ENCODE measurements around the gene AGAP1. TPM values are rescaled to one million over a fixed set of nuclear protein-coding genes. Genes with fewer than 3 reads are reported as not detected.

The AGAP1 gene
- total RNA-seq, 1 donor from 2014 or later = 54.7 TPM

DNA sequence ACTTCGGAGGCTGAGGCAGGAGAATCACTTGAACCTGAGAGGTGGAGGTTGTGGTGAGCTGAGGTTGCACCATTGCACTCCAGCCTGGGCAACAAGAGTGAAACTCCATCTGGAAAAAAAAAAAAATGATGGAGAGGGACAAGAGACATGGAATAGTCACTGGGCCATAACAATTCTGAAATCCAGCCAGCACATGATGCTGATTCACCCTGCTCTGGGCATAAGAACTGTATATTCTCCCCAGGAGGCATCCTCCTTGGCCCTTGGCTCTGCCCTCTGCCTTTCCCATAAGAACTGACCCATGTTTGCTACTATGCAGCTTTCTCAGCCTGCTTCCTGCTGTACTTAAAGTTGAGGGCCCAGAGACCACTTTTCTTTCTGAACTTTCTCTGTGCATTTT lies 376.7 kb downstream of the AGAP1 start:
- Mint-ChIP-seq H3K36me3 (ENCODE audit: low read depth) (peaks cover 30% of the 10 kb centered on the region), H3K4me3 (no peak overlapping the region), H3K27me3 (ENCODE audit: low read depth) (no peaks in the 10 kb centered on the region), H3K4me1 (peaks cover 24% of the 10 kb centered on the region), H3K27ac (ENCODE audit: unreplicated experiment) (no peak overlapping the region), H3K9me3 (no peaks in the 10 kb centered on the region)
- DNase-seq (ENCODE audit: low read depth, low spot score) = no peak
- TF ChIP-seq, protein P1, sequence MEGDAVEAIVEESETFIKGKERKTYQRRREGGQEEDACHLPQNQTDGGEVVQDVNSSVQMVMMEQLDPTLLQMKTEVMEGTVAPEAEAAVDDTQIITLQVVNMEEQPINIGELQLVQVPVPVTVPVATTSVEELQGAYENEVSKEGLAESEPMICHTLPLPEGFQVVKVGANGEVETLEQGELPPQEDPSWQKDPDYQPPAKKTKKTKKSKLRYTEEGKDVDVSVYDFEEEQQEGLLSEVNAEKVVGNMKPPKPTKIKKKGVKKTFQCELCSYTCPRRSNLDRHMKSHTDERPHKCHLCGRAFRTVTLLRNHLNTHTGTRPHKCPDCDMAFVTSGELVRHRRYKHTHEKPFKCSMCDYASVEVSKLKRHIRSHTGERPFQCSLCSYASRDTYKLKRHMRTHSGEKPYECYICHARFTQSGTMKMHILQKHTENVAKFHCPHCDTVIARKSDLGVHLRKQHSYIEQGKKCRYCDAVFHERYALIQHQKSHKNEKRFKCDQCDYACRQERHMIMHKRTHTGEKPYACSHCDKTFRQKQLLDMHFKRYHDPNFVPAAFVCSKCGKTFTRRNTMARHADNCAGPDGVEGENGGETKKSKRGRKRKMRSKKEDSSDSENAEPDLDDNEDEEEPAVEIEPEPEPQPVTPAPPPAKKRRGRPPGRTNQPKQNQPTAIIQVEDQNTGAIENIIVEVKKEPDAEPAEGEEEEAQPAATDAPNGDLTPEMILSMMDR (conservative IDR thresholded peaks at IDR 0.05) = no peak

DNA sequence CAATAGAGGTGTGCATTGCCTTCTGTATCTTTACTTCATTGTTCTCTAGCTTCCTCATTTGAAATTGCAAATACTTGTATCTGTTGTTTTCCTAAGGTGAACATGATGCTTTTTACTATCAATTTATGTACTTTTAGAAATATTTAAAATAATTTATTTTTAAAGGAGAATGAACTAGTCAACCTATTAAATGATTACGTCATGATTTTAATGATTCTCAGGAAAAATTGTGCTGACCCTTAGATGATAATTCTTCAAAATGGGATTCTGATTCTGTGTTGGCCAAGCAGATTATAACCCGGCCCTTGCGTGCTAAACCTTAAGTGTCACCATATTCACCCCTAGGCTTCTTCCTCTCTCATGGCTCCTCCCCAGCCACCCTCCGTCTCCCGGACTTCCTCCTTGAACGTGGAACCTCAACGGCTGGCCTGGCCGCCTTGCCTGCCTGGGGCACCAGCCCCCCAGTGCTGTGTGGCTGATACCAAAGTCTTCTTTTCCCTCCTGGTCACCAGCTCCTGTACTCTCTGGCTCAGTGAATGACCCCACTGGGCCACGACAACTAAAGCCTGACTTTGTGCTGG lies 382.3 kb downstream of the AGAP1 start:
- H3K36me3 Mint-ChIP-seq (ENCODE audit: low read depth) = peaks cover 8% of the 10 kb centered on the region
- no peak overlapping the region for H3K4me3 Mint-ChIP-seq
- H3K4me1 Mint-ChIP-seq = peaks cover 4% of the 10 kb centered on the region
- H3K27ac Mint-ChIP-seq (ENCODE audit: unreplicated experiment) = peak overlapping the region; percentile 57
- TF ChIP-seq, protein P1 (conservative IDR thresholded peaks at IDR 0.05) = no peak
- no peak for DNase-seq (ENCODE audit: low read depth, low spot score)
- peaks cover 2% of the 10 kb centered on the region for H3K9me3 Mint-ChIP-seq
- no peaks in the 10 kb centered on the region for H3K27me3 Mint-ChIP-seq (ENCODE audit: low read depth)

DNA sequence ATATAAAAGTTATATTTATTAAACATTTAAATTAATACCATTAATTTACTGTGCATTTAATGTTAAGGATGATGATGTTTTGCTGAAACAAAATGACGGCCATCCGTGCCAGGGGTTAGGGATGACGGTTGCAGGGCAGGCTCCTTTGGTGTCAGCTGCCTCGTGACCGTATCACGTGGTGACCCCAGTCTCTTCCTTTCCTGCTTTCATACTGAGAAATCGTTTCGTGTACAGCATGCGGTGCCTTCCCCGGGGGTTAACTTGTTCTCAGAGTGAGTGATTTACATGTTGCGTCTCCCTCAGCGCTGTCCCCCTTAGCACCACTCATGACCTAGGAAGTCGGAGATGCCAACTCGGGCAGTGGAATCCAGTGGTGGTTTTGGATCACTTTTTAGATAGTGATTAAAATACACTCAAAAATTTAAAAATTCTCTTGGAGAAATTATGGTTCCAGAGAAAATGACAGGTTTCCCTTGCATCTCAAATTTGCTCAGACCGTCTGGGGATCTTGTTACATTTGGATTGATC lies 383.5 kb downstream of the AGAP1 start:
- H3K27ac Mint-ChIP-seq (ENCODE audit: unreplicated experiment) = no peak overlapping the region
- TF ChIP-seq, protein P1 (conservative IDR thresholded peaks at IDR 0.05) = no peak
- no peaks in the 10 kb centered on the region for H3K27me3 Mint-ChIP-seq (ENCODE audit: low read depth)

DNA sequence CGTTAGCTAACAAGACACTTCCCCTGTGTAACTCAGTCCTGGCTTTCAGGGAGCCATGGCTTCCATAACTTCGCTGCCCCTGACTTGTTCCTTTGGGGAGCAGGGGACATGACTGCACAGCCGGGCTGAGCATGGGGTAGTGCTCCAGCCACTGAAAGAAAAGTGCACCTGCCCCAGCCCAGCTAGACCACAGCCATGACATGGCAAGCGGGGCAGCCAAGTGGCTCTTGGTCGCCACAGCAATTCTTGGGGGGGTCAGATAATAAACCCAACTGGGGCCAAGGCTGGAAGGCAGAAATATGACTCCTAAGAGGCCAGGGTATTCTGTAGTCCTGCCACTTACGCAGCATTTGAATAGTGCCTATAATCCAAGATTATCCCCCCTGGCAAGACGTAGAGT lies 385.3 kb downstream of the AGAP1 start:
- no peaks in the 10 kb centered on the region for H3K27me3 Mint-ChIP-seq (ENCODE audit: low read depth)
- peaks cover 2% of the 10 kb centered on the region for H3K9me3 Mint-ChIP-seq
- H3K4me1 Mint-ChIP-seq = peaks cover 17% of the 10 kb centered on the region
- TF ChIP-seq, protein P1 (conservative IDR thresholded peaks at IDR 0.05) = no peak
- DNase-seq (ENCODE audit: low read depth, low spot score) = no peak
- H3K27ac Mint-ChIP-seq (ENCODE audit: unreplicated experiment) = peak overlapping the region; percentile 67
- peaks cover 9% of the 10 kb centered on the region for H3K36me3 Mint-ChIP-seq (ENCODE audit: low read depth)
- H3K4me3 Mint-ChIP-seq = no peak overlapping the region

More for the DNA sequence above, 383.5 kb downstream of the AGAP1 start:
- Mint-ChIP-seq H3K36me3 (ENCODE audit: low read depth) (peaks cover 5% of the 10 kb centered on the region), H3K9me3 (peaks cover 2% of the 10 kb centered on the region), H3K4me3 (no peak overlapping the region), H3K4me1 (peaks cover 8% of the 10 kb centered on the region)
- no peak for DNase-seq (ENCODE audit: low read depth, low spot score)

DNA sequence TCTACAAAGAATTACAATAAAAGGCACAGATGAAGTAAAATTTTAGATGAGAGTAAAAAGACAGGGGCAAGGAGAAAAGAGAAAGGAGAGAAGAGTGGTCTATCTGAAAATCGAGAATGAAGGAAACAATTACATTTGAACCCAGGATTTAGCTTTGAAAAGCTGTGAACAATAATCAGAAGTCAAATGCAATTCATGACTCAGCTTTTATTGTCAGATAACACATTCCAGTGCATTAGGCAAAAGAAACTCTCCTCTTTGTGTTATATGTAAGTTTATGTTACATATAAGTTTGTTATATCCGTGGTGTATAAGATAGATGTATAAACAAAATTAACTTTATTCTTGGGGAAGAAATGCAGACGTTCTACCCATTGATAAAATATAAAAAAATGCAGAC lies 389.8 kb downstream of the AGAP1 start:
- TF ChIP-seq, protein P1 (conservative IDR thresholded peaks at IDR 0.05) = no peak
- peaks cover 17% of the 10 kb centered on the region for H3K4me1 Mint-ChIP-seq
- H3K27me3 Mint-ChIP-seq (ENCODE audit: low read depth) = no peaks in the 10 kb centered on the region
- no peak overlapping the region for H3K27ac Mint-ChIP-seq (ENCODE audit: unreplicated experiment)
- H3K9me3 Mint-ChIP-seq = peaks cover 2% of the 10 kb centered on the region
- H3K4me3 Mint-ChIP-seq = no peak overlapping the region
- DNase-seq (ENCODE audit: low read depth, low spot score) = no peak
- peaks cover 28% of the 10 kb centered on the region for H3K36me3 Mint-ChIP-seq (ENCODE audit: low read depth)

Measured in neural crest cell (in vitro differentiated cells).